Spleen (tissue), 7 donors: ENCODE data around the gene PPP1R3E.

Experiments
- POLR2A ChIP-seq, 3 donors: fragments of 450-650 bp; IDR thresholded peaks; one replicate each; pipeline ENCODE4 v1.5.1; 2017; ENCODE audit warnings: antibody characterized with exemption in 3 of 3, mild to moderate bottlenecking in 1 of 3
- POLR2AphosphoS5 ChIP-seq, 3 donors: sonication (generic); formaldehyde crosslinking; IDR thresholded peaks; one replicate each; pipeline ENCODE4 v1.5.1; 2017; ENCODE audit warnings: antibody characterized with exemption in 3 of 3
- TF ChIP-seq, protein P1 (sequence below), 11 experiments: fragments of 200-600 bp in 7 of 11; fragments of 450-650 bp in 4 of 11; sonication (generic) in 4 of 11; IDR thresholded peaks in 8 of 11; conservative IDR thresholded peaks in 3 of 11; 1 replicate in 7 of 11; 2 replicates in 4 of 11; pipeline versions ENCODE4 v1.4.0 to v1.8.0; 2016 to 2021; ENCODE audit warnings: antibody characterized with exemption in 11 of 11, inconsistent platforms in 4 of 11, mild to moderate bottlenecking in 1 of 11
- donor health status: DM: no; HTN: no; CAD: no; lungs with moderate emphysema.
- donor health status: DM: no; HTN: no; CAD: no.
- donor health status: DM: no; HTN: no; CAD: no.

DNA sequence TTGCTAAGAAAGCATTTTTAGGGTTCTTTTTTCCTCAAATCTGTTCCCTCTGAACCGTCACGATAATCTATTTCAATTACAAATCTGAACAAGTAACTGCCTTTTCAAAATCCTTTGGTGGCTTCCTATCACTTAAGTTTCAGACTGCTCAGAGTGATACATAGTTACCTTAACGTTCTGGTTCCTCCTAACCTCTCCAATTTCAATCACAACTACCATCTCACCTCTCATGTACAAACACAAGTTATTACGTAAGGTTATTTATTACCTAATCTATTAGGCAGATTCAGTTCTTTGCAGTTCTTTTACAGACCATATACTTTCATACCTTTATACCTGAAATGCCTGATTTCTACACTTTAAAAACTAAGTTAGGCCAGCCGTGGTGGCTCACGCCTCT, 52.8 kb downstream of the PPP1R3E start:
- TF ChIP-seq POLR2A (IDR thresholded peaks at IDR 0.05) (no peak), POLR2AphosphoS5 (IDR thresholded peaks at IDR 0.05) (no peak)
- TF ChIP-seq, protein P1, sequence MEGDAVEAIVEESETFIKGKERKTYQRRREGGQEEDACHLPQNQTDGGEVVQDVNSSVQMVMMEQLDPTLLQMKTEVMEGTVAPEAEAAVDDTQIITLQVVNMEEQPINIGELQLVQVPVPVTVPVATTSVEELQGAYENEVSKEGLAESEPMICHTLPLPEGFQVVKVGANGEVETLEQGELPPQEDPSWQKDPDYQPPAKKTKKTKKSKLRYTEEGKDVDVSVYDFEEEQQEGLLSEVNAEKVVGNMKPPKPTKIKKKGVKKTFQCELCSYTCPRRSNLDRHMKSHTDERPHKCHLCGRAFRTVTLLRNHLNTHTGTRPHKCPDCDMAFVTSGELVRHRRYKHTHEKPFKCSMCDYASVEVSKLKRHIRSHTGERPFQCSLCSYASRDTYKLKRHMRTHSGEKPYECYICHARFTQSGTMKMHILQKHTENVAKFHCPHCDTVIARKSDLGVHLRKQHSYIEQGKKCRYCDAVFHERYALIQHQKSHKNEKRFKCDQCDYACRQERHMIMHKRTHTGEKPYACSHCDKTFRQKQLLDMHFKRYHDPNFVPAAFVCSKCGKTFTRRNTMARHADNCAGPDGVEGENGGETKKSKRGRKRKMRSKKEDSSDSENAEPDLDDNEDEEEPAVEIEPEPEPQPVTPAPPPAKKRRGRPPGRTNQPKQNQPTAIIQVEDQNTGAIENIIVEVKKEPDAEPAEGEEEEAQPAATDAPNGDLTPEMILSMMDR (IDR thresholded peaks at IDR 0.05 in 8 of 11, conservative IDR thresholded peaks at IDR 0.05 in 3 of 11), result no peak
